CD4-positive, alpha-beta T cell treated with Interleukin-12 subunit alpha and Interleukin-12 subunit beta, for 1 hour (primary cell): ENCODE results near the gene GAB2.

Source experiments
- DNase-seq: peaks from one replicate; pipeline ENCODE4 v3.0.0-alpha.2; 2020

Gene GAB2

DNA sequence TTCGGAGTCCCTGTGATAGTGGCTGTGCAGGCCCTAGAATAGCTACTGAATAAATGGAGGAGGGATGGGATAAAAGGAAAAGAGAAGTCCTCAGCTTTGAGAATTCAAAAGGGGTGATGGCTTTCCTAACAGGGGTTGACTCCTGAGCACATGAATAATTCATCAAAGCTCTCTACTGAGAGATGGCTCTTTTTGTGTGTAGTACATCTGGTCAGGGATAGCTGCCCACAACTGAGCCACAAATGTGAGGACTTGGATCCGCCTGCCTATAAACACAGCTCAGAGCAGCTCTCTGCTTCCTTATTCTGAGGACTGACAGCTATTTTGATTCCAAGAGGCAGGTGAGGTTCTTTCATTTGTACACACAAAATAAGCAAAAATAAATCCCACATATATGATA, 146.6 kb downstream of the GAB2 start:
- no peak for DNase-seq

DNA sequence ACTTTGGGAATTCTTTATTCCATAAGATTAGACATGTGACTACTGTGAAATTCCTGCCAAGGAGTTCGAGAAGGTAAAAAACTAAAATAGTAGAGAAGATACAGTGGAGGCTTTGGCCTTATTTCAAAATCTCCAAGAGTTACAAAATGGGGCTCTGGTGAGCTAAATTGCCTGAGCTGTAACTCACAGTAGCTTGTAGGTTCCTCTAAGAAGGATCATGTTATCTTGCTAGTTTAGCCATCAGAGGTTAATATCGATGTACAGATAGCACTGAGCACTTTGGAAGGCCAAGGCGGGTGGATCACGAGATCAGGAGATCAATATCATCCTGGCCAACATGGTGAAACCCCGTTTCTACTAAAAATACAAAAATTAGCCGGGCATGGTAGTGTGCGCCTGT, 147.8 kb downstream of the GAB2 start:
- DNase-seq = no peak

DNA sequence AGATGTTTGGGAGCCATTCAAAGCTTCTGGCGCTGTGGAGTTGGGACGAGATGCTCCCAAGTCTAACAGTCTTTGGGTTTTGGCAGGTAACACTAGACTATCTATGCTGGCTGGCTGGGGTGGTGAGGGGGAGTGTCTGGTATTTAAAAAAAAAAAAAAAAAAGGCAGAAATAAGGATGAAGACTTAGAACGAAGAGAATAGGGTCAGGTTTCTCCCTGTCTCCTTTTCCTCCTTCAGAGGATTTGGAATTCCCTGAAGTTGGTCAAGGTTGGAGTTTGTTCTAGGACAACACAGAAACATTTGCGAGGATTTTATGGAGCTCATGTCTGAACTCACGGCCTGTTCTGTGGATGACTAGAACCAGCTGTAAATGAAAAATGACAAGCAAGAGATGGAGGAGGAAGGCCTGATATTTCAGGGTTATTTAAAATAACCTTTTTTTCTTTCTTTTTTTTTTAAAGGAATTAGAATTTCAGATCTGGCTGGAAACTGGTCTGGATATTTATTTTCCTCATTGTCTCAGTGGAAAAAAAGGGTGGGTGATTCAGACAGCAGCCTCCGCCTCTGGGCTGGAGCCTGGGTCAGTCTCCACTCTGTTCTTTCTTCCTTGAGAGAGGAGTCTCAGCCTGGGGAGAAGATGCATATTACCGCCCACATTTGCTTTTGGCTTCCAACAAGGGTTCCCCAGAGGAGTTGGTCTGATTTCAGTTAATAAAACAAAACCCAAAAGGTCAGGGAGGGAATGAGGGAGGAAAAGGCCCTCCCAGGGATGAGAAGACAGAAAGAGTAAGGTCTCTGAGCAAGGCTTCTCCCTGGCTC, 148.8 kb downstream of the GAB2 start:
- no peak for DNase-seq

- DNase-seq = no peak
Measured at GRCh38 chr11:78266451-78266850, 151.2 kb downstream of the GAB2 start.

DNA sequence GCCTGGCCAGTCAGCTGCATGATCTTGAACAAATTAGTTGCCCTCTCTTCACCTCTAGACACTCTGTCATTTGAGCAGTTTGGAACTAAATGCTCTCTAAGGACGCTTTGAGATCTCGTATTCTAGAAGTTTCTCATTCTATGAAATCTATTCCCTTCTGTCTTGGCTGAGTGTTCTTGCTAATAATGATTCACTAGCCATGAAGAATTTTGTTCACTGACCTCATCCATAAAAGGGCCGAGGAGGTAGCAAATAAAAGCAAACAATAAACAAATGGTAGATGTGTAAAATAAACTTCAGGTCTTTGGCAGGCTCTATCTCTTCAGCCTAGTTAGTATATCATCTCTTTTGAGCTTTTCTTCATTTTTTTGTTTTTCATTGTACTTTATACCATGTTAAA, 152.3 kb downstream of the GAB2 start:
- no peak for DNase-seq

- no peak for DNase-seq
Measured at GRCh38 chr11:78262691-78263090, 154.9 kb downstream of the GAB2 start.

DNA sequence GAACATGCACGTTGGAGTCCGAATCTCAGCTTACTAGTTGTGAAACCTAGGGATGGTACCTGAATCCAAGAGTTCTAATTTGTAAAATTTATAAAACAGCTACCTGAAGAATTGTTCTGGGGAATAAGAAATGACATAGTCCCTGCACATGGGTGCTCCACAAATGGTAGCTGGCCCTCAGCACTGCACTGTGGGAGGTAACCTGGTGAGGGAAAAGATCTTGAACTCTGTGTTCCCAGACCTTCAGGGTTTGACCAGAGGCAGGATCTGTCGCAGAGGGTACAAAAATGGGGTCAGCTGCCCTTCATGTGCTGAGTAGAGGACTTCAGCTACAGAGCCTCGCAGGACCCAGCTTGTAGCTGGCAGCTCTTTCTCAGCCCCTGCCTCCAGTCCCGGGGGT, 155.4 kb downstream of the GAB2 start:
- no peak for DNase-seq

DNA sequence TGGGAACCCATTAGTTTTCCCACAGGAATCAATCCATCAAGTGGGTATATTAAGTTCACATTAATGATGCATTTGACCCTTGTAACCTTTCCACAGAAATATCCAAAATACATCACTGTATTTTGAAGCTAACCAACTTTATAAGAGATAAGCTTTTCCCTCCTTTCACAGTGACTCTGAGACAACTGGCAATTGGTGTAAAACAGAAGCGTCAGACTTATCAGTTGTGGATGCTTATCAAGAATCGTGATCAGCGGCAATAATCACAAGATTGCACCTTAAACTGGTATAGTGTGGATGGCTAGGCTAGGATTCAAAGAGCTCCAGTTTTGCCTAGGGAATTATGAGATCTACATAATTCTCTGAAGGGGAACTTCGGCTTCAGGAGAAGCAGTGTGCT, 155.8 kb downstream of the GAB2 start:
- DNase-seq = no peak

GRCh38 chr11:78261367-78261766, 156.3 kb downstream of the GAB2 start:
- no peak for DNase-seq

DNA sequence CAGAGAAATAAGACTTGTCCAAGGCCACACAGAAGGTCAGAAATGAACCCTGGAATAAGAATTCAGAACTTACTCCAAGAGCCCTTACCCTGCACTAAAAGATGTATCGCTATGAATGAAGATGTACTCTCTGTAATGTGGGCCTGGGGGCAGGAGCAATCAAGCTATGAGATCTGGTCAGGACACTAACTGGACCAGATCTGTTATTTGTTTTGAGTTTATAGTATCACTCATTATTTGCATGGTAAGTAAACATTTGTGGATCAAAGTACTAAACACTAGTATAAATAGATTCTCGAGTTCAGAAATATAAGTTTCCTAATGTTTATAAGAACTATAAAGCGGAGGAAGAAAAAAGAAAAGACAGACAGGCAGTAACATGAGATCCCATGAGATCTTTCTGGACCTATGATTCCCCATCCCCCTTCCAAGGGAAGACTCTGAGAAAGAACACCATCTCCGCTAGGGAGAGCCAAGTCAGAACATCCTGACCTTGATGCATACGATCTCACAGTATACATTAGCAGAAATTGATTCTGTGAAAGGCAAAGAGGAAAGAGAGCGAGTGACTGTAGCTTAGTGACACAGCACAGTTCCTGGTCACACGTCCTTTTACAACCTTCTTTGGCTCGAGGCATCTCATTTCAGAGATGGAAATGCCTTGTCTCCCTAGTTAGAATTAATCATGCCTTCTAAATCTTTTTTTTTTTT, 157.7 kb downstream of the GAB2 start:
- DNase-seq = no peak

DNA sequence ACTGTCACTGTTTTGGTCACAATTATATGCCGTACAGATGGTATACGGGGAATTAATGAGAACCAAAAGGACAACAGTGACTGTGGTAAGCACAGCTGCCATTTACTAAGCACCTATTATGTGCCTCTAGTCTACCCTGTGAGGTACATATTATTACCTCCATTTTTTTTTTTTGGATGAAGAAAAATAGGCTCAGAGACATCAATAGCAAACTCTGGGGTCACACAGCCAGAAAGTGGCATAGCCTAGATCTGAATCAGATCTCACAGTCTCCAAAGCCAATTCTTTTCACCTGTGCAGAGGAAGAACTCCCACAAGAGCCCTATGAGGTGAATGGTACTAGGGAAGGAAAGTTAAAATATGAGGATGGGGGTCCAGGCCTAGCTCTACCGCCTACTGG, 160.0 kb downstream of the GAB2 start:
- DNase-seq = no peak

DNA sequence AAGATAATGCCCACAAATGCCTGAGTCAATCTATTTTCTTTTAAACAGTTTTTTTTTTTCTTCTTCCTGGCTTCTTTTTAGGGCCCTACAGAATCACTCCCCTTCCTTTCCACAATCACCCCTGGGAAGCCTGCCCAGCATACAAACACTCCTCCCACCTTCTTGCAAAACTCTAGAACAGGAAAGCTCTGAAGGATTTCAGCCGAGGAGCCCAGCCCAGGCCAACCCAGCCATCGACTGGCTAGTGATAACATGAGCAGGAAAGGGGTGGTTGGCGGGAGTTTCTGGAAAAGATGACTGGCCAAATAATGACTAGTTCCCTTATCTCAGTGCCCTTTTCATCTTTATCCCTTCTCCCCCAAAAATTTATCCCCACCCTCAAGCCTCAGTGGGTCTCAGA, 160.7 kb downstream of the GAB2 start:
- no peak for DNase-seq

- no peak for DNase-seq
Measured at GRCh38 chr11:78255919-78256318, 161.7 kb downstream of the GAB2 start.

GRCh38 chr11:78254268-78254667, 163.4 kb downstream of the GAB2 start:
- no peak for DNase-seq

DNA sequence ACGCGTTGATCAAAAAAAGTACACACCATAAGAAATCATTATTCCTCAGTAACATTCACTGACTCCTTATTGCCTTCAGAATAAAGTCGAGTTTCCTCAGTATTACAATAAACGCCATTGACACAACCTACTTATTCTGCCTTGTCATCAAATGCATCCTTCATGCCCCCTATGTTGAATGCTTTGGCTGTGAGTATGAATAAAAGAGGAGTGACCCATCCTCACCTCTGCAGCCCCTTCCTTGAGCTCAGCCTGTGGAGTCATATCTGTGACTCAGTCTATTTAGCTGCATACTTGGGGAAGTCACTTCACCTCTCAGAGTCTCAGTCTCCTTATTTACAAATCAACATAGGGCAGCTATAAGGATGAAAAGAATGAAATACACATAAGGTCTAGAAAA, 163.8 kb downstream of the GAB2 start:
- DNase-seq = no peak

- DNase-seq = no peak
Measured at GRCh38 chr11:78251083-78251775, 166.4 kb downstream of the GAB2 start.

DNA sequence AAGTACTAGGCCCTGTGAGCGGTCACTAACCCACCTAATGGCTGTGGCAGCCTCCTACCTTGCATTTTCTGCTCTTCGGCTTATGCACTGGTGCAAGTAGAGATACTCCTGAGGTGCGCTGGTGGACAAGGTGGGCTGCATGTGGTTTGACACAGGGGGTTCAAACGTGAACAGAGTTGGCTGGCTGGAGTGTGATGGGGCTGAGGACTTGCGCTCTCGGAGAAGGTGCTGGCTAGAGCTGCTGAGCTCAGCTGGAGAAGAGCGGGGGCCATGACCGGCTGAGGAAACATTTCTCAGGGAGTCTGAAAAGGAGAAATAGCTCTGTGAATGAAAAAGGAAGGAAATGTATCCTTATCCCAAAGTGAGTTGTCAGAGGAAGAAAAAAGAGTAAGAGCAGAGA, 167.5 kb downstream of the GAB2 start:
- DNase-seq = no peak

DNA sequence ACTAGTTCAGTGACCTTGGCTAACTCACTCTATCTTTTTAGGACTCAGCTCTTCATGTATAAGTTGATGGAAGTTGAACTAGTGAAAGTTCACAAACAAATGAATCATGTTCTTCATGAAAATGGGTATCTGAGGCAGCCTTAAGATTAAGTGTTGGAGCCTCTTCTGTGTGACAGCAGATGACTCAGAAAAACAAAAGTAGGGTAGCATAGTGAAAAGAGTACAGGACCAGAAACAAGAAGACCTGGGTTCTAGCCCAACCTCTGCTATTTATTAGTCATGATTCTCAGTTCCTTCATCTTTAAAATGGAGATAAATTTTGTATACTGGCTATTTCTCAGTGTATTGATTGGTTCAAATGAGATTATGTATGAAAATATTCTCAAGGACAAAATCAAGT, 168.7 kb downstream of the GAB2 start:
- DNase-seq = no peak

GRCh38 chr11:78248191-78248590, 169.4 kb downstream of the GAB2 start:
- DNase-seq = no peak

GRCh38 chr11:78244546-78245255, 172.9 kb downstream of the GAB2 start:
- DNase-seq = no peak

DNA sequence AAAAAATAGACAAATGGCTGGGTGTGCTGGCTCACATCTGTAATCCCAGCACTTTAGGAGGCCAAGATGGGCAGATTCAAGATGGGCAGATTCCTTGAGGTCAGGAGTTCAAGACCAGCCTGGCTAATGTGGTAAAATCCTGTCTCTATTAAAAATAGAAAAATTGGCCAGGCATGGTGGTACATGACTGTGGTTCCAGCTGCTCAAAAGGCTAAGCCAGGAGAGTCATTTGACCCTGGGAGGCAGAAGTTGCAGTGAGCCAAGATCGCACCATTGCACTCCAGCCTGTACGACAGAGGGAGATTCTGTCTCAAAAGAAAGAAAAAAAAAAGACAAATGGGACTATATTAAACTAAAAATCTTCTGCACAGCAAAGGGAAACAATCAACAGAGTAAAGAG, 173.5 kb downstream of the GAB2 start:
- DNase-seq = no peak

- DNase-seq = no peak
Measured at GRCh38 chr11:78241475-78241874, 176.1 kb downstream of the GAB2 start.

- DNase-seq = no peak
Measured at GRCh38 chr11:78239781-78240180, 177.8 kb downstream of the GAB2 start.
